ENCODE measurements around the gene ADRA2A.

Gene ADRA2A

DNA sequence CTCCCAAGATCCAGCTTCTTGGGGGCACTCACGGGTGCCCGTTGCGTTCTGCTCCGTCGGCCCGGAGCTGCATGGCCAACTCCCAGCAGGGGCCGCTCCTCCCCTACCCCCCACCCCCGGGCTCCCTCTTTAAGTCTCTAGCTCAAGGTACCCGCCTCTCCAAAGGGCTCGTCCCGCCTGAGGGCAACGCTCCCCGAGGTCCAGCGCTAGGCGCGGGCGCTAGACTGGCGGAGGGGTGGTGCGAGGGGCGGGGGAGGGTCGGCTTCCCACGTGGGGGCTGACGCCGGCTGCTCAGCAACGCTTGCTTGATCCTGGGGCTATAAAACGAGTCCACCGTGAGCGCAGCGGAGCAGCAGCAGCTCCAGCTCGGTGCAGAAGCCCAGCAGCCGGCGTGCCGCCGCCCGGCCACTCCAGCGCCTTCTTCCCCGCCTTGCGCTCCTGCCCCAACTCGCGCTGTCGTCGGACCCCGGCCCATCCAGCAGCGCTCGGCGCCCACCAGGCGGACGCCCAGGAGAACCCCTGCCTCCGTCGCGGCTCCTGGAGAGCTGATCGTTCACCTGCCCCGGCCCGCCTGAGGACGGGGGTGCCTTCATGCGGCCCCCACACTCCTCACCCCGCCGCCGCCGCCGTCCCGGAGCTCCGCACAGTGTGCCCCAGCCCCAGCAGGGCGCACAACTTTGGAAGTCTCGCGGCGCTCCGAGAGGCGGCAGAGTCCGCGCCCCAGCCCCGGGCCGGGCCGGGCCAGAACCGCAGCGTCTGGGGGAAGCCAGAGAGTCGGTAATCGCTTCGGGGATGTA lies at the start of gene ADRA2A:
TSS of gene ADRA2A (plus strand) at position 348 of the 797 bp plus-strand sequence. CDS start 968 bp downstream, outside the sequence.
- DNase-seq = no peak

DNA sequence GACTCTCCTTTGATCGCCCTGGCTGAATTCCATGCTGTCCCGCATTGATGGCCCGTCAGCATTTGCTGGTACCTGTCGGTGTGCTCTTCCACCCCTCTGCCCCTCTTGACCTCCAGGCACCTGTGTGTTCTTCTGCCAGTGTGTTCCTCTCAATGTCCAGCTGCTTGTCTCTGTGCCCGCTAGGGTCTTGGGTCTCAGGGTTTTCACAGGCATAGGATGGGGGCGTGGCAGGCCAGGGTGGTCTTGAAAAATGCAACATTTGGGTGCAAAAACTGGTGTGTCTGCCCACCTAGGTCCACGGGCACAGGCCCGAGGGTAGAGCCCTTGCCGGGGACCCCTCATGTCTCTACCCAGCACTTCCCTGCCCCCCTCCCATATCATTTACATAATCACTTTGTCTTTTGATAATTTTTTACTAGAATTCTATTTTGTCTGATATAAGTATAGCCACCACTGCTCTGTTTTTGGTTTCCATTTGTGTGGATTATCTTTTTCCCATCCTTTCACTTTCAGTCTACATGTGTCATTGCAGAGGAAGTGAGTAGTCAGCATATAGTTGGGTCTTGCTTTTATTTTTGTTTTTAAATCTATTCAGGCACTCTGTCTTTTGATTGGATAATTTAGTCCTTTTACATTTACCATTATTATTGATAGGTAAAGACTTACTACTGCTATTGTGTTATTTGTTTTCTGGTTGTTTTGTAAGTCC lies 46.6 kb upstream of the ADRA2A start:
- DNase-seq = no peak

DNA sequence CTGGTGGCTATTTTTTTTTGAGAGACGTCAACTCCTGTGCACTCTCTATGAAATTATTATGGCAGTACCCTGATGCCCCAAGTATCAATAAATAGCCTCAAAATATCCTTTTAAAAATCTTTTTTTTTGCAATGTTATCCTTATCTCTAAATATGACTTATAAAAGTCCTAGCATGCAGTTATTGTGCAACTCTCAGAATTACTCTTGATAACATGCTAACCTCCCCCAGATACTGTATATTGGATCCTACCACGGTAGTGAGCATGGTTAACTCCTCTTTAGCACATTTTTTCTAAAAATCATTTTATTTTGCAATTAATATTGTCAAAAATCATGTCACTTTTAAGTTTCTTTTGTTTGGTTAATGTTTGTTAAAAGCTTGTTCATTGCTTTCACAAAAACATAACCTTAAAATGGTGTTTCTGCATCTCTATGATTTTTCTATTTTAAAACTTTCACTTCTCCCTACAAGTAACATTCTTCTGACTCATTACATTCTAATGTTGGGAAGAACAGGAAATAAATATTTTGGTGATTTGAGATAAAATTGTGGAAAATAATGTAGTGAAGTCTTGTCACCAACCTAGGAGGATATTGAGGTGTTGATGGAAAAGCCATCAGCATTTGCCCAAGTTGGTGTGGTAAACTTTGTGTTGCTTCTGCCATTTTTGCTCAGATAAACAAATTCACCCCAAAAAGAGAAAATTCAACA lies 42.1 kb upstream of the ADRA2A start:
- no peak for DNase-seq

DNA sequence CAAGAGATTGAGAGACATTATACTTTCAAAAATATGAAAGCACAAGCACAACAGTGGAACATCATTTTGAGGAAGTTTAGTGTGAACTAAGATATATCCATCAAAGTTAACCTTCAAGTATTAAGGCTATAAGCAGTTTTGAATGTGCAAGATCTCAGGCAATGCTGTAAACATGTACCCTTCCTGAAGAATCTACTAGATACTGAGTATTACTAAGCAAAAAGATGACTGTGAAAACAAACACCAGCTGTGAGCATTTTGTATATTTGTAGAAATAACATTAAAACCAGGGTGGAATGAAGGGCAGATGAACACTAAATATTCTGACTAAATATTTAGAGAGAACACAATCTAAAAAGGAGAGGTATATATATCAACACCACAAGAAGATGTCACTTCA lies 41.3 kb upstream of the ADRA2A start:
- no peak for DNase-seq

DNA sequence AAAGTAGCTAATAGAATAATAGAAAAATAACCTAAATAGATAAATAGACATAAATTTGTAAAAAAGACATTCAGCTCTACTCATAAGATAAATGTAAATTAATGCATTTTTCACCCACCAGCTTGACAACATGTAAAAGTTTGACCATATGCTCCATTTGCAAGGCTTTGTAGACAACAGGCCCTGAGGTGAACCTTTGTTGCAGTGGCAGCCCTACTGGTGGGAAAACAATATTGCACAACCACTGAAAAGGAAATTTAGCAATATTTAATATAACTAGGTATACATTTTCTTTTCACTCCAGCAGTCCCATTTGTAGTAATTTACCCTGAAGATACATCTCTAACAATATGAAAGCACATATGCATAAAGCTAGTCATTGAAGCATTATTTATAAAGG lies 39.0 kb upstream of the ADRA2A start:
- DNase-seq = no peak

DNA sequence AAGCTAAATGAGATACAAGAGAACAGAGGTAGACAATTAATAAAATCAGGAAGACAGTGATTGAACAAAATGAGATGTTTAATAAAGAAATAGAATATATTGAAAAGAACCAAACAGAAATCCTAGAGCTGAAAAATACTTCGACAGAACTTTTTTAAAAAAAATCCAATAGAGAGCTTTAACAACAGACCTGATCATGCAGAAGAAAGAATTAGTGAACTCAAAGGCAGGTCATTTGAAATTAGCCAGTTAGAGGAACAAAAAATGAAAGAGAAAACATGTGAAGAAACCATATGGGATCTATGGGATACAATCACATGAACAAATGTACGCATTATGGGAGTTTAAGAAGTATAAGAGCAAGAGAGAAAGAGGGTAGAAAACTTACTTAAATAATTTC lies 37.3 kb upstream of the ADRA2A start:
- DNase-seq = no peak

DNA sequence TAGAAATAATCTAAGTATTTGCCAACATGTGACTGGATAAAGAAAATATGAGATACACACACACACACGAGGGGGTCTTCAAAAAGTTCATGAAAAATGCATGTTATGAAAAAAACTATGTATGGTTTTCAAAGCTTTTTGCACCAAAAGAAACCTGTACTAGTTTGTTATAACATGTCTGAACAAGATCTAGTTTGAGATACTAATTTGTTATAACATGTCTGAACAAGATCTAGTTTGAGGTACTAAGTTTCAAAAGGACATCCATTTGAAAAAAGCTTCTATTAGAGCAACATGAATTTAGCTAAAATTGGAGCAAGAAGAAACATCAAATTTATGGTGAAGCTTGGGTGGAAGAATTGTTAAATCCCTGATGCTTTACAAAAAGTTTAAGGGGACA lies 19.8 kb upstream of the ADRA2A start:
- no peak for DNase-seq

DNA sequence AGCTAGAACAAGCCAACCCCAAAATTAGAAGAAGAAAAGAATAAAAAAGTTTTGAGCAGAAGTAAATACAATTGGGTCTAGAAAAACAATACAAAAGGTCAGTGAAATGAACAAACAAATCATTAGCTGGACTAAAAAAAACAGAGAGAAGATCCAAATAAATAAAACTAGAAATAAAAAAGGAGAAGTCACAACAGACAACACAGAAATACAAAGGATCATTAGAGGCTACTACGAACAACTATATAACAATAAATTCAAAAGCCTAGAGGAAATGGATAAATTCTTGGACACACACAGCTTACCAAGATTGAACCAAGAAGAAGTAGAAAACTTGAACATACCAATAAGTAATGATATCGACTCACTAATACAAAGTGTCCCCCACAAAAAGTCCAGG lies 13.4 kb upstream of the ADRA2A start:
- DNase-seq = no peak

DNA sequence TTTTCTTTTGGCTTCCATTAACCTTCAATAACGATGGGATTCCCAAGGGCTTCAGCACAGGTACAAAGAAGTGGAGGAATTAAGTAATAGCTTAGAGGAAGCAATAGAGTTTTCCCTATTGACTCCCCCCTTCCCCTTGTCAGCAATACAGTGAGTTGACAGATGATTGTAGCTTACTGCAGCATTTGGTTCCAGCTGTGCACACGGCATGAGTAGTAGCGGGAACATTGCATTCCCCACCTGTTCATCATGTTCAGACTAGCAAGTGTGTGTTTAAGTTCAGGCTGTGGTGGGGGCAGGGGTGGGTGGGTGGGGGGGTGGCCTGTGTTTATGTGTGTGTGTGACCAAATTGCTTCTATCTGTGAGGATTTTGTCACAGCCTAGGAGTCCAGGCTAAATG lies 4.6 kb upstream of the ADRA2A start:
- no peak for DNase-seq

DNA sequence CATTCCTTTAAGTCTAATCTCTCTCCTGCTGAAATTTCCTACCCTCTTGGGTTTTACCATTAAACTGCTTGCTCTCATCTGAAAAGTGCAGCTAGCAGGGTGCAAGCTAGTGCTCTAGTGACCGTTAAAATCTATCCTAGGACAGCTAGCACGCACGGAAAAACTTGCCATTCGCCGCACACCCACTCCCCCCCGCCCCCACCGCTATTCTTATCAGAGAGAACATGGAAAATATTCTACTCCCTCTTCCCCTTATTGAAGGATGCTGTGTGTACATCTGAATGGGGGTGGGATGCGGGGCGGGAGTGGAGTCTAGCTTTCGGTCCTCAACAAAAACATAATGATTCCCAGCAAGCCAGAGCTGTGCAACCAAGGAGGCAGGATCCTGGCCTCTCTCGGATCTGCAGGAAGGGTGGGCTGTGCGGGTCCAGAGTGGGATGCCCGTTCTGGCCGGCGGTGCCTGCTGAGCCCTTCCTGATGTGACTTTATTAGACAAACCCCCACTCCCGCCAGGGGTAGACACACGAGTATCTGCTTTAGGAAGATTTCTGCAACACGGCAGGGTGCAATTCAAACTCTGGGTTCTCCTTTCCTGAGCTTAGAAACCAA lies 1.1 kb upstream of the ADRA2A start:
- no peak for DNase-seq

DNA sequence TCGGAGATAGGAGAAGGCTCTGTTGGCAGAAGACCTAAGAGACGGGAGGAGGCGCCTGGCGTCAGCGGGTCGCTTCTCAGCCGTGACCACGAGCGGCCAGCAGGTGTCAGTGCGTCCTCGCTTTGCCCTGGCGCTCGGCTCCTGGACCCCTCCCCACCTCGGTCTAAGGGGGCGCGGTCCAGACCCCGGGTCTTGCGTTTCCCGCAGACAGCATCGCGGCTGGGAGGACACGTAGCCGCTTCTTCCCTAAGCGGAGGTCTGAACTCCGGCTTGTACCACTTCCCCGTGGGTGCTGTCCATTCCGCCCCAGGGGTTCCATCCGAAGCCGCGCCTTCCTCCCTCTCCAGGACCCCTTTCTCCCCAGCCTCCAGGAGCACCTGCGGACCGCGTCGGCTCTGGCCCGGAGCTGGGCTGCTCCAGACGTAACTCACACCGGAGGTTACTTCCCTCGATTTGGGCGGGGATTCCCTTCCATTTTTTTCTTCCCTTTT lies 593 bp upstream of the ADRA2A start:
- DNase-seq = no peak

DNA sequence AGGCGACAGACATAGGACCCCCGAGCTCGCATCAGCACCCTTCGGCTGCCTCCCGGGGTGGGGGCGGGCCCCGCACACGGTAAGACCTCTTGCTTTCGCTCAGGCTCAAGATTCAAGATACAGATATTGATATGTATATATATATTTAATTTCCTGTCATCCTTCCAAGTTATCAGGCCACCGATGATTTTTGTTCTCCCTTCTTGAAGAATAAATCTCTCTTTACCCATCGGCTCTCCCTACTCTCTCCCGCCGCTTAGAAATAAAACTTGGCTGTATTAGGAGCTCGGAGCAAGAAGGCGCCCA lies 603 bp downstream of the ADRA2A start:
- no peak for DNase-seq

DNA sequence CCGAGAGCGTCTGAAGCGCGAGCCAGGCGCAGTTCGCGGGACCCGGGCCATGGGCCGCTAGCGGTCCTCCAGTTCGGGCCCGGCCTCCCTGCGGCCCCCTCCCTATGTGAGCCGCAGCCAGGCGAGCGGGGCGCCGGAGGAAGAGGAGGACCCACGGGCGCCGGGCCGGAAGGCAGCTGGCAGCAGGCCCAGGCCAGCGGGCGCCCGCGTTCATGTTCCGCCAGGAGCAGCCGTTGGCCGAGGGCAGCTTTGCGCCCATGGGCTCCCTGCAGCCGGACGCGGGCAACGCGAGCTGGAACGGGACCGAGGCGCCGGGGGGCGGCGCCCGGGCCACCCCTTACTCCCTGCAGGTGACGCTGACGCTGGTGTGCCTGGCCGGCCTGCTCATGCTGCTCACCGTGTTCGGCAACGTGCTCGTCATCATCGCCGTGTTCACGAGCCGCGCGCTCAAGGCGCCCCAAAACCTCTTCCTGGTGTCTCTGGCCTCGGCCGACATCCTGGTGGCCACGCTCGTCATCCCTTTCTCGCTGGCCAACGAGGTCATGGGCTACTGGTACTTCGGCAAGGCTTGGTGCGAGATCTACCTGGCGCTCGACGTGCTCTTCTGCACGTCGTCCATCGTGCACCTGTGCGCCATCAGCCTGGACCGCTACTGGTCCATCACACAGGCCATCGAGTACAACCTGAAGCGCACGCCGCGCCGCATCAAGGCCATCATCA lies 1.1 kb downstream of the ADRA2A start:
- DNase-seq = no peak

DNA sequence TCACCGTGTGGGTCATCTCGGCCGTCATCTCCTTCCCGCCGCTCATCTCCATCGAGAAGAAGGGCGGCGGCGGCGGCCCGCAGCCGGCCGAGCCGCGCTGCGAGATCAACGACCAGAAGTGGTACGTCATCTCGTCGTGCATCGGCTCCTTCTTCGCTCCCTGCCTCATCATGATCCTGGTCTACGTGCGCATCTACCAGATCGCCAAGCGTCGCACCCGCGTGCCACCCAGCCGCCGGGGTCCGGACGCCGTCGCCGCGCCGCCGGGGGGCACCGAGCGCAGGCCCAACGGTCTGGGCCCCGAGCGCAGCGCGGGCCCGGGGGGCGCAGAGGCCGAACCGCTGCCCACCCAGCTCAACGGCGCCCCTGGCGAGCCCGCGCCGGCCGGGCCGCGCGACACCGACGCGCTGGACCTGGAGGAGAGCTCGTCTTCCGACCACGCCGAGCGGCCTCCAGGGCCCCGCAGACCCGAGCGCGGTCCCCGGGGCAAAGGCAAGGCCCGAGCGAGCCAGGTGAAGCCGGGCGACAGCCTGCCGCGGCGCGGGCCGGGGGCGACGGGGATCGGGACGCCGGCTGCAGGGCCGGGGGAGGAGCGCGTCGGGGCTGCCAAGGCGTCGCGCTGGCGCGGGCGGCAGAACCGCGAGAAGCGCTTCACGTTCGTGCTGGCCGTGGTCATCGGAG lies 1.8 kb downstream of the ADRA2A start:
- no peak for DNase-seq

DNA sequence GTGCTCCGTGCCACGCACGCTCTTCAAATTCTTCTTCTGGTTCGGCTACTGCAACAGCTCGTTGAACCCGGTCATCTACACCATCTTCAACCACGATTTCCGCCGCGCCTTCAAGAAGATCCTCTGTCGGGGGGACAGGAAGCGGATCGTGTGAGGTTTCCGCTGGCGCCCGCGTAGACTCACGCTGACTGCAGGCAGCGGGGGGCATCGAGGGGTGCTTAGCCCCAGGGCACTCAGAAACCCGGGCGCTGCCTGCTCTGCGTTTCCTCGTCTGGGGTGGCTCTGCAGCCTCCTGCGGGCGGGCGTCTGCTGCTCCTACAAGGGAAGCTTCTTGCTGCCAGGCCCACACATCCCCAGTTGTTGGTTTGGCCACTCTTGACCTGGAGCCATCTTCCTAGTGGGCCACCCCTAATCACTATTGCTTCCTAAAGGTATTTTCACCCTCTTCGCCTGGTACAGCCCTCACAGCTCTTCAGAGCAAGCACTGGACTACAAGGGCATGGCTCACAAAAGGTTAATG lies 2.5 kb downstream of the ADRA2A start:
- no peak for DNase-seq

DNA sequence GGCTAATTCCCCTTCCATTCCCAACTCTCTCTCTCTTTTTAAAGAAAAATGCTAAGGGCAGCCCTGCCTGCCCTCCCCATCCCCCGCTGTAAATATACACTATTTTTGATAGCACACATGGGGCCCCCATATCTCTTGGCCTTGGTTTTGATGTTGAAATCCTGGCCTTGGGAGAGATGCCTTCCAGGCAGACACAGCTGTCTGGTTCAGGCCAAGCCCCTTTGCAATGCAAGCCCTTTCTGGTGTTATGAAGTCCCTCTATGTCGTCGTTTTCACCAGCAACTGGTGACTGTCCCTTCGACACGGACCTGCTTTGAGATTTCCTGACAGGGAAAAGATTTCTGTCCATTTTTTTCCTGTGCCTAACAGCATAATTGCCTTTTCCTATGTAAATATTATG lies 3.0 kb downstream of the ADRA2A start:
- DNase-seq = no peak

DNA sequence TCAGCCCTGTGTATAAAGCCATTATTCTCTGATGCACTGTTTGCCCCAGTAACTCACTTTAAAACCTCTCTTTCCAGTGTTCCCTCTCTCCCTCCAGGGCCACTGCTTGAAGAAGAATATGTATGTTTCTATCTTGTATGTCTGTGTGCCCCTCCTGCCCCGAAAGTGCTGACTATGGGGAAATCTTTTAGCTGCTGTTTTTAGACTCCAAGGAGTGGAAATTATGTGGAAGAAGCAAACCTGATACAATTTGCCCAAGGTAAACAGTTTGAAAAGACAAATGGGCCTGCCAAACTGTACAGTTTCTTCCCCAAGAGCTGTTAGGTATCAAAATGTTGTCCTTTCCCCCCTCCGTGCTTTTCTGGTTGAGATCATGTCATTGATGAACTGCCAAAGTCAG lies 3.4 kb downstream of the ADRA2A start:
- DNase-seq = no peak

DNA sequence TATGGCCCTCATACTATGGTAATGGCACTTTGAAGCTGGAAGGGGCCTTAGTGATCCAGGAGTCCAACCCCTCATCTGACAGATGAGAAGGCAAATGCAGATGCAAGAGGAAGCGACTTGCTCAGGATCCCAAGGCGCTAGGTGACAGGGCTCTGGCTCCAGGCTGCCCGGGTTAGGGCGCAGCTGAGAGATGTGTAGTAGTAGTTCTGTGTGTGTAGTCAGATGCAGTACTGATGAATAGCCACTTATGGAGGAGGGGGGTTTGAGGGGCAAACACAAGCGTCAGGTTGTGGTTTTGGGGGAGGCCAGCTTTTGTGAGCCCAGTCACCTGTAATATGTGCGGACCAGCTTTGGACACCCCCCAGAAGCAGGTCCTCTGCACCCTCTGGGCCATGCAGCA lies 4.8 kb downstream of the ADRA2A start:
- no peak for DNase-seq

DNA sequence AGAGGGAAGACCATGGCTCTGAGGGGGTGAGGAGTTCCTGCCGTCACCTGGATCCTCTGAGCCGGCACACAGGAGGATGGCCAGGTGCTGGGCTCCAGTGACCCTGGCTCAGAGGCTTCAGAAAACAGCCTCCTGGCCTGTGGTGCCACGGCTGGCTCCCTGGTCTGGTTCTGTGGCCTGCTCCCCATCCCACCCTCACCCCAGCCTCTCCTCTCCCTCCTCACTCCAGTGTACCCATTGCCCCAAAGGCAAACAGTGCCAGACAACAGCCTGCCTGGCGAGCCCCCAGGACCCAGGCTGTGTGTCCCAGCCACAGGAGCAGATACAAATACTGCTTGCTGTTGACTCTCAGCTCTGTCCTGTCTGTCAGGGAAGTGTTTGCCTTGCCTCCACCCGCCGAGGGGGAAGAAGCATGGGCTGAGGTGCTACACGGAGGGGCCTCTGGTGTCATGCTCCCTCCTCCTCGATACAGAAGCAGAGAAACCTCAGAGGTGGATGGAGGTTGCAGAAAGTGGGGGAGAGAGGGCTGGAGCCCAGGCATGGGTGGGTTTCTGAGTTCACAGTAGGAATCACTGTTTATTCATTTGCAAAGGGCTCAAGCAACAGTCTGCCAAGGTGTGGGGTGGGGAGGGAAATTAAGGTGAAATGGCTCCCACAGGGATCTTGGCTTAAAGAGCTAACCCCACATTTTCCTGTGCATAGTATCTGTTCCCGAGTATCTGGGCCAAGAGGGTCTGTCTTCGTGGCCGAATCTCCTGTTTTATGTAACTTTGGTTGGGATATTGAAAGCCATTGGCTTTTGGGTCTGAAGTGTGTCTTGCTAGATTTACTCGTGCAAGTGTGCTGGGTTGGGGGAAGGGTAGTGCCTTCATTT lies 5.5 kb downstream of the ADRA2A start:
- DNase-seq = no peak

DNA sequence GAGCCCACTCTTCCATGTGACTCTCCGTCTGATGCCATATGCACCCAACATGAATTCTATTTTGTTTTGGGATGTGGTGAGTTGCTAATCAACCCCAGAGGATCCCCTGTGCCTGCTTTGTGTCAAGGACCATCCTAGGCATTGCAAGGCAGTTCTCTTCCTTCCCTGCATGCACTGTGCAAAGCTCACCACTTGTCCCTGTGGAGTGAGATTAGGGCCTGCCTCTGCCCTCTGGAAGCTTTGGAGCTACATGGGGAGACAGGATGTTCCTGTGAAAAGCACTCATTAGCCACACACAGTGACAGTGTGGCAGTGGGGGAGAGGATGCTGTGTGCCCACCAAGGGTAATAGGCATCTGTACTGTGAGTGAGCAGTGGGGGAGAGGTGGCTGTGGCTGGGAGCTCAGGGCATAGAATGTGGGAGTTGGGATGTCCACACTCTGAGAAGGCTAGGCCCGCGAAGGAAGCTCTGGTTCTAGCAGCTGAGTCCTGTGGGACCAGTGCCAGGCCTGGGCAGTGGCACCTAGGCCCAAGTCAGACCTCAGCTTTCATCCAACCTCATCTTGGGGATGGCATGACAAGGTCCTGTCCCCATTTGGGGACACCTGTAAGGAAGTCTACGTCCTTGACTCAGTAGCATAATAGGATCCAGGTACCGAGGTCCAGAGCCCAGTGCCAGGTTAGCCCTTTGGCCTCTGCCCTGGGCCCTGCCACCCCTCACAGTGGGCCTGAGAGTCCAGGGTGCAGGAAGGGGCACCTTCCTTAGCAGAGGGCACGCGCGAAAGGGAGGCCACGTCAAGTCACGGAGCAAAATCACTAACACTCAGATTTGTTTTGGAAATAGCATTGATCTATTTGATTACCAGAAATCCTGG lies 6.6 kb downstream of the ADRA2A start:
- no peak for DNase-seq

All from SHP77 treated with DMSO at 0.1 percent for 48 hours (cell line).